Right lobe of liver (tissue), 6 donors: ENCODE results near the gene TRPM7. TPM values are rescaled to one million over a fixed set of nuclear protein-coding genes. Genes with fewer than 3 reads are reported as not detected.

Experiments
- ATAC-seq, 4 donors: fragments of 200-7000 bp; cut with Tn5 transposase; one replicate each; pipeline ENCODE4 v1.9.1; 2020; ENCODE audit warnings: mild to moderate bottlenecking in 4 of 4, moderate library complexity in 4 of 4
- DNase-seq, 3 donors: peaks; one replicate each; pipeline ENCODE4 v3.0.0-alpha.2; 2020
- H3K27ac ChIP-seq, 3 donors: fragments of 200-600 bp; one replicate each; pipeline ENCODE4 v1.8.0; 2022
- H3K27me3 ChIP-seq, 2 donors: fragments of 200-600 bp; one replicate each; pipeline ENCODE4 v1.8.0; 2022
- H3K36me3 ChIP-seq, 4 donors: fragments of 200-600 bp; sonication (generic) in 1 of 4; one replicate each; pipeline versions ENCODE4 v1.5.1 to v1.8.0; 2017 to 2022; ENCODE audit warnings: control low read depth in 1 of 4
- H3K4me1 ChIP-seq, 4 donors: fragments of 200-600 bp; sonication (generic) in 1 of 4; one replicate each; pipeline versions ENCODE4 v1.5.1 to v1.8.0; 2017 to 2022; ENCODE audit warnings: control low read depth in 1 of 4
- H3K4me3 ChIP-seq, 3 donors: fragments of 200-600 bp; one replicate each; pipeline ENCODE4 v1.8.0; 2022
- H3K9me3 ChIP-seq, 4 donors: fragments of 200-600 bp; sonication (generic) in 1 of 4; one replicate each; pipeline versions ENCODE4 v1.5.1 to v1.8.0; 2017 to 2022; ENCODE audit warnings: control low read depth in 1 of 4
- CTCF ChIP-seq, 4 donors: fragments of 200-600 bp in 3 of 4; fragments of 450-650 bp in 1 of 4; IDR thresholded peaks; one replicate each; pipeline versions ENCODE4 v1.5.1 to v1.8.0; 2016 to 2022; ENCODE audit warnings: antibody characterized with exemption in 4 of 4, mild to moderate bottlenecking in 2 of 4
- POLR2A ChIP-seq: fragments of 450-650 bp; IDR thresholded peaks from one replicate; pipeline ENCODE4 v1.6.1; 2017; ENCODE audit warnings: antibody characterized with exemption, mild to moderate bottlenecking
- WGBS: methylation state at CpG from one replicate; pipeline ENCODE4 v1.1.6; 2018; ENCODE audit warnings: low coverage, low lambda C conversion rate; ENCODE audit not compliant: insufficient coverage; ENCODE audit errors: missing lambda C conversion rate; 5-methylcytosine and 5-hydroxymethylcytosine counted together
- intact Hi-C, 2 donors: fragments of 100-400 bp; cut with DNase I; formaldehyde crosslinking; loops; one replicate each; pipeline versions ENCODE4 v1.11.2 to v1.14.1; 2022
- long read RNA-seq: library from polyadenylated mRNA; unstranded; transcript quantifications from one replicate; pipeline ENCODE4 v2.0.0, GENCODE V29; 2019
- total RNA-seq, 6 experiments: library from RNA; depleted of rRNA in 2 of 6; stranded (reverse); fragments of >200 nt in 2 of 6; fragmentation: NEBNext Ultra II Directional in 3 of 6; extraction: Animal tissue kit (Norgen Biotek cat#: 25700) in 3 of 6; gene quantifications; one replicate each; pipeline versions ENCODE4 v1.1.0 to v1.2.4, GENCODE V29; 2016 to 2023
- donor health status: DM: no; HTN: yes; CAD: no.
- donor health status: DM: no; HTN: no; CAD: no.
- donor health status: DM: no; HTN: no; CAD: no.
- donor health status: DM: no; HTN: yes; CAD: no.
- donor health status: DM: no; HTN: yes; CAD: no.

Gene TRPM7
- total RNA-seq = 10 to 100 TPM; 20.9 to 31.9 (median 24.7) TPM
- long read RNA-seq, partial matches to known transcripts = 0 of 2 reads
- long read RNA-seq, other reads (novel, unspliced or antisense) = 2 of 2 reads

GRCh38 chr15:50686469-50687301, at the start of gene TRPM7:
TRPM7 (minus strand) TSS chr15:50686797; CDS start chr15:50686533, 264 bp downstream.
- no peaks in the 10 kb centered on the region for H3K9me3 ChIP-seq
- TF ChIP-seq POLR2A (peak; percentile 88), CTCF (IDR thresholded peaks at IDR 0.05) (no peak)
- WGBS = 0% methylated on average over 40 of the region's 80 CpGs
- H3K27me3 ChIP-seq = no peaks in the 10 kb centered on the region
- peaks cover 0 to 44% (median 10%) of the 10 kb centered on the region in 4 donors for H3K4me1 ChIP-seq
- H3K36me3 ChIP-seq = peaks cover 0 to 9% (median 0%) of the 10 kb centered on the region in 4 donors
- H3K27ac ChIP-seq = peak within 1 kb of the TSS; percentile 94 to 99 (median 96)
- DNase-seq (peak; percentile 92 to 93 (median 92)), ATAC-seq (peak; percentile 78 to 87 (median 86))
- peak within 1 kb of the TSS; percentile 91 to 97 (median 93) for H3K4me3 ChIP-seq
- intact Hi-C loops = loop anchor here in 1 of 2 donors (10.0 kb wide), 1 partner anchor 78 kb away; the partner anchor contains the start of gene SPPL2A

- intact Hi-C loops = no loop called here
- DNase-seq = no peak
- WGBS = 91% methylated on average over 4 of the region's 4 CpGs
- H3K27me3 ChIP-seq = no peaks in the 10 kb centered on the region
- ATAC-seq = no peak
- no peak overlapping the region for H3K4me3 ChIP-seq
- peaks cover 0 to 81% (median 14%) of the 10 kb centered on the region in 4 donors for H3K36me3 ChIP-seq
- no peak overlapping the region for H3K27ac ChIP-seq
- H3K4me1 ChIP-seq = no peaks in the 10 kb centered on the region
- TF ChIP-seq CTCF (IDR thresholded peaks at IDR 0.05) = no peak
- TF ChIP-seq POLR2A = no peak
- no peaks in the 10 kb centered on the region for H3K9me3 ChIP-seq
Measured at GRCh38 chr15:50735156-50735555, 48.6 kb upstream of the TRPM7 start.

- Histone ChIP-seq H3K4me1 (peaks cover 0 to 17% (median 8%) of the 10 kb centered on the region in 4 donors), H3K36me3 (peaks cover 0 to 32% (median 7%) of the 10 kb centered on the region in 4 donors), H3K27me3 (no peaks in the 10 kb centered on the region), H3K9me3 (no peaks in the 10 kb centered on the region), H3K4me3 (no peak overlapping the region), H3K27ac (peak overlapping the region in 1 of 3 donors; percentile 16)
- DNase-seq (no peak), ATAC-seq (peak; percentile 44 to 88 (median 72))
- TF ChIP-seq CTCF (IDR thresholded peaks at IDR 0.05) = no peak
- TF ChIP-seq POLR2A = no peak
- intact Hi-C loops = no loop called here
- 63% methylated on average over 1 of the region's 1 CpG for WGBS
Measured at GRCh38 chr15:50726315-50726714, 39.7 kb upstream of the TRPM7 start.

GRCh38 chr15:50718700-50719125, 32.1 kb upstream of the TRPM7 start:
- H3K4me1 ChIP-seq = peaks cover 0 to 22% (median 6%) of the 10 kb centered on the region in 4 donors
- DNase-seq (peak in 2 of 3 donors; percentile 58 to 75), ATAC-seq (peak; percentile 96 to 98 (median 97))
- TF ChIP-seq POLR2A (no peak), CTCF (IDR thresholded peaks at IDR 0.05) (no peak)
- no peaks in the 10 kb centered on the region for H3K27me3 ChIP-seq
- peaks cover 0 to 28% (median 3%) of the 10 kb centered on the region in 4 donors for H3K36me3 ChIP-seq
- H3K9me3 ChIP-seq = no peaks in the 10 kb centered on the region
- H3K27ac ChIP-seq = peak overlapping the region; percentile 48 to 78 (median 64)
- 25% methylated on average over 1 of the region's 1 CpG for WGBS
- H3K4me3 ChIP-seq = no peak overlapping the region
- intact Hi-C loops = no loop called here
